ENCODE measurements around the gene TMEM18.

TMEM18 gene

DNA sequence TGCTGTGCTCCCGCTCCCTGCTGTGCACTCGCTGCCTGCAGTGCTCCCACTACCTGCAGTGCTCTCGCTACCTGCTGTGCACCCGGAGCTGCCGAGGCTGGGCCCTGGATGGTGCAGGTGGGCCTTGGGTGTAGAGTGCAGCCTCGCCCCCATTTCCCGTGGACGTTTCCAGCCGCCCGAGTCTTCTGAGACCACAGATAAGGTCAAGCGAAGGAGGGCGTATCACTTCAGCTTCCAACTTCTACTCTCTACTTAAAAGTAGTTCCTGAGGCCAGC is 15.9 kb downstream of the TMEM18 start:
- Histone ChIP-seq H3K9me3 (replicated peaks in 1 of 2; ENCODE audit: control insufficient read depth in 2 of 2, insufficient read depth in 1 of 2, low read depth in 1 of 2, low read length in 2 of 2) (peaks cover 13 to 20% of the 10 kb centered on the region in 2 donors), H3K14ac (ENCODE audit: low read length) (peak overlapping the region; percentile 72), H3K4ac (ENCODE audit: low read length) (peak overlapping the region; percentile 5), H3K4me3 (ENCODE audit: low read length in 2 of 2) (no peak overlapping the region), H2BK120ac (ENCODE audit: low read depth, low read length) (peak overlapping the region; percentile 2), H3K36me3 (replicated peaks in 1 of 2; ENCODE audit: control insufficient read depth in 2 of 2, insufficient read depth in 2 of 2, low read length in 2 of 2) (peaks cover 11 to 29% of the 10 kb centered on the region in 2 donors), H2BK15ac (ENCODE audit: low read length) (no peak overlapping the region), H3K27me3 (ENCODE audit: control insufficient read depth in 3 of 3, insufficient read depth in 3 of 3, low read depth in 1 of 3, low read length in 3 of 3) (peaks cover 0 to 2% (median 0%) of the 10 kb centered on the region in 3 experiments), H2AFZ (ENCODE audit: low read length) (no peak overlapping the region), H3K23ac (ENCODE audit: low read depth, low read length, poor library complexity) (peak overlapping the region; percentile 92), H4K91ac (ENCODE audit: low read depth, low read length, poor library complexity) (no peak overlapping the region), H3K4me2 (ENCODE audit: insufficient read depth, low read length, poor library complexity, severe bottlenecking) (no peak overlapping the region), H3K79me1 (ENCODE audit: low read depth, low read length) (no peaks in the 10 kb centered on the region), H2AK5ac (ENCODE audit: low read depth, low read length) (peak overlapping the region; percentile 82), H3K18ac (ENCODE audit: low read length) (peak overlapping the region; percentile 93), H4K8ac (ENCODE audit: low read depth, low read length) (no peak overlapping the region), H2BK12ac (ENCODE audit: low read length) (peak overlapping the region; percentile 82), H2BK5ac (ENCODE audit: low read length) (no peak overlapping the region), H3K4me1 (ENCODE audit: control insufficient read depth in 2 of 2, insufficient read depth in 1 of 2, low read depth in 1 of 2, low read length in 2 of 2) (peaks cover 0 to 3% of the 10 kb centered on the region in 2 donors), H3K9ac (ENCODE audit: low read depth, low read length, poor library complexity) (peak overlapping the region; percentile 80), H3K27ac (replicated peaks; ENCODE audit: low read length) (no peak overlapping the region)
- no CpG with 5 or more reads among the region's 12 CpGs for WGBS, 2 donors (ENCODE audit: extremely low coverage in 2 of 2, insufficient read length in 2 of 2, insufficient replicate concordance in 1 of 2)
- no peak for DNase-seq (ENCODE audit: low spot score)

DNA sequence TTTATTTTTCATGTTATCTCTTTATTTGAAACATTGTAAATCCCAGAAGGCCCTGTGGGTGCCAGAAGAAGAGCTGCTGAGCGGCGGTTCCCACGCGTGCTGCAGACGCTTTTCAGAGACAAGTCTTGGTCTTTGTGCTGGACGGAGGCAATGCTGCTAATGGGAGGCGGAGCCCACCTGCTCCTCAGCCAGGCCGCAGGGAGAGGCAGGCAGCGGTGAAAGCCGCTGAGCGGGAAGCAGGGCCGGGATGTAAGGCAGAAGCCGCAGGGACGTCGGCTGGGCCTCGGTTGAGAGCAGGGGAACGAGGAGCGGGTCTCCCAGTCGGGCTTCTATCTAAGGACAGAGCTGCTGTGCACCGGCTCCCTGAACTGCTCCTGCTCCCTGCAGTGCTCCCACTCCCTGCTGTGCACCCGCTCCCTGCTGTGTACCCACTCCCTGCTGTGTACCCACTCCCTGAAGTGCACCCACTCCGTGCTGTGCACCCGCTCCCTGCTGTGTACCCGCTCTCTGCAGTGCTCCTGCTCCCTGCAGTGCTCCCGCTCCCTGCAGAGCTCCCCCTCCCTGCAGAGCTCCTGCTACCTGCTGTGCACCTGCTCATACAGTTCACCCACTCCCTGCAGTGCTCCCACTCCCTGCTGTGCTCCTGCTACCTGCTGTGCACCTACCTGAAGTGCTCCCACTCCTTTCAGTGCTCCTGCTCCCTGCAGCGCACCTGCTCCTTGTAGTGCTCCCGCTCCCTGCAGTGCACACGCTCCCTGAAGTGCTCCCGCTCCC is 16.4 kb downstream of the TMEM18 start:
- Histone ChIP-seq H3K36me3 (replicated peaks in 1 of 2; ENCODE audit: control insufficient read depth in 2 of 2, insufficient read depth in 2 of 2, low read length in 2 of 2) (peaks cover 5 to 23% of the 10 kb centered on the region in 2 donors), H2BK15ac (ENCODE audit: low read length) (no peak overlapping the region), H3K4me1 (ENCODE audit: control insufficient read depth in 2 of 2, insufficient read depth in 1 of 2, low read depth in 1 of 2, low read length in 2 of 2) (peaks cover 0 to 3% of the 10 kb centered on the region in 2 donors), H2BK120ac (ENCODE audit: low read depth, low read length) (peak overlapping the region; percentile 2), H3K79me1 (ENCODE audit: low read depth, low read length) (no peaks in the 10 kb centered on the region), H3K18ac (ENCODE audit: low read length) (peak overlapping the region; percentile 93), H2AK5ac (ENCODE audit: low read depth, low read length) (peak overlapping the region; percentile 82), H3K9ac (ENCODE audit: low read depth, low read length, poor library complexity) (peak overlapping the region; percentile 80), H2BK12ac (ENCODE audit: low read length) (peak overlapping the region; percentile 82), H3K27ac (replicated peaks; ENCODE audit: low read length) (no peak overlapping the region), H4K91ac (ENCODE audit: low read depth, low read length, poor library complexity) (peak overlapping the region; percentile 50), H3K9me3 (replicated peaks in 1 of 2; ENCODE audit: control insufficient read depth in 2 of 2, insufficient read depth in 1 of 2, low read depth in 1 of 2, low read length in 2 of 2) (peaks cover 7 to 15% of the 10 kb centered on the region in 2 donors), H2BK5ac (ENCODE audit: low read length) (no peak overlapping the region), H3K27me3 (ENCODE audit: control insufficient read depth in 3 of 3, insufficient read depth in 3 of 3, low read depth in 1 of 3, low read length in 3 of 3) (peaks cover 0 to 2% (median 0%) of the 10 kb centered on the region in 3 experiments), H3K23ac (ENCODE audit: low read depth, low read length, poor library complexity) (peak overlapping the region; percentile 92), H4K8ac (ENCODE audit: low read depth, low read length) (no peak overlapping the region), H3K14ac (ENCODE audit: low read length) (peak overlapping the region; percentile 72), H2AFZ (ENCODE audit: low read length) (peak overlapping the region; percentile 53), H3K4me3 (ENCODE audit: low read length in 2 of 2) (peak overlapping the region in 1 of 2 donors; percentile 12), H3K4ac (ENCODE audit: low read length) (peak overlapping the region; percentile 5), H3K4me2 (ENCODE audit: insufficient read depth, low read length, poor library complexity, severe bottlenecking) (no peak overlapping the region)
- DNase-seq (ENCODE audit: low spot score), result no peak
- no CpG with 5 or more reads among the region's 29 CpGs for WGBS, 2 donors (ENCODE audit: extremely low coverage in 2 of 2, insufficient read length in 2 of 2, insufficient replicate concordance in 1 of 2)

GRCh38 chr2:660029-660428 is 17.2 kb downstream of the TMEM18 start:
- WGBS, 2 donors (ENCODE audit: extremely low coverage in 2 of 2, insufficient read length in 2 of 2, insufficient replicate concordance in 1 of 2), result no CpG with 5 or more reads among the region's 12 CpGs
- H3K9me3 ChIP-seq (replicated peaks in 1 of 2; ENCODE audit: control insufficient read depth in 2 of 2, insufficient read depth in 1 of 2, low read depth in 1 of 2, low read length in 2 of 2), result peaks cover 3 to 8% of the 10 kb centered on the region in 2 donors
- H3K23ac ChIP-seq (ENCODE audit: low read depth, low read length, poor library complexity), result no peak overlapping the region
- no peaks in the 10 kb centered on the region for H3K79me1 ChIP-seq (ENCODE audit: low read depth, low read length)
- no peak overlapping the region for H3K4ac ChIP-seq (ENCODE audit: low read length)
- H2AFZ ChIP-seq (ENCODE audit: low read length), result no peak overlapping the region
- H3K18ac ChIP-seq (ENCODE audit: low read length), result peak overlapping the region; percentile 31
- H2AK5ac ChIP-seq (ENCODE audit: low read depth, low read length), result no peak overlapping the region
- no peak overlapping the region for H3K9ac ChIP-seq (ENCODE audit: low read depth, low read length, poor library complexity)
- H3K4me2 ChIP-seq (ENCODE audit: insufficient read depth, low read length, poor library complexity, severe bottlenecking), result no peak overlapping the region
- no peak overlapping the region for H4K8ac ChIP-seq (ENCODE audit: low read depth, low read length)
- no peak overlapping the region for H4K91ac ChIP-seq (ENCODE audit: low read depth, low read length, poor library complexity)
- H2BK12ac ChIP-seq (ENCODE audit: low read length), result no peak overlapping the region
- H2BK5ac ChIP-seq (ENCODE audit: low read length), result no peak overlapping the region
- no peak overlapping the region for H2BK120ac ChIP-seq (ENCODE audit: low read depth, low read length)
- peaks cover 0 to 20% of the 10 kb centered on the region in 2 donors for H3K36me3 ChIP-seq (replicated peaks in 1 of 2; ENCODE audit: control insufficient read depth in 2 of 2, insufficient read depth in 2 of 2, low read length in 2 of 2)
- peaks cover 0 to 2% (median 0%) of the 10 kb centered on the region in 3 experiments for H3K27me3 ChIP-seq (ENCODE audit: control insufficient read depth in 3 of 3, insufficient read depth in 3 of 3, low read depth in 1 of 3, low read length in 3 of 3)
- no peak overlapping the region for H2BK15ac ChIP-seq (ENCODE audit: low read length)
- peaks cover 0 to 3% of the 10 kb centered on the region in 2 donors for H3K4me1 ChIP-seq (ENCODE audit: control insufficient read depth in 2 of 2, insufficient read depth in 1 of 2, low read depth in 1 of 2, low read length in 2 of 2)
- no peak overlapping the region for H3K27ac ChIP-seq (replicated peaks; ENCODE audit: low read length)
- DNase-seq (ENCODE audit: low spot score), result no peak
- no peak overlapping the region for H3K4me3 ChIP-seq (ENCODE audit: low read length in 2 of 2)
- H3K14ac ChIP-seq (ENCODE audit: low read length), result no peak overlapping the region

DNA sequence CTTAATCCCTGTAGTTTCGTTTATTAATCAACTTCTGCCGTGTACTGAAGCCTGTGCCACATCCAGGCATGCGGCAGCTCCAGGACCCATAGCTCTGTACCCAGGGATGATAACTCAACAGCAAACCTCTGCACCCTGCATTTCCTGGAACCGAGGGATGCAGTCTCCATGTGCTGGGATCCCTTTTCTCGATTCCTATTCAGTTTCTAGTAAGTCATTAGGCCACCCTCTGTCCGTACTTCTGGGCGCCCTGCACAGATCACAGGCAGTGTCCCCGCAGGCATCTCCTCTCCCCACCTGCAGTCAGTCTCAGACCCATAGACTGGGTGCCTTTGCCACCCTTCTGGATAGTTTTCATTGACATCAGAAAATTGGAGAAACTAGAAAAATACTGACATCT is 18.8 kb downstream of the TMEM18 start:
- DNase-seq (ENCODE audit: low spot score), result no peak
- Histone ChIP-seq H3K9ac (ENCODE audit: low read depth, low read length, poor library complexity) (no peak overlapping the region), H3K4ac (ENCODE audit: low read length) (no peak overlapping the region), H4K91ac (ENCODE audit: low read depth, low read length, poor library complexity) (no peak overlapping the region), H3K4me3 (ENCODE audit: low read length in 2 of 2) (no peak overlapping the region), H3K18ac (ENCODE audit: low read length) (no peak overlapping the region), H3K27me3 (ENCODE audit: control insufficient read depth in 3 of 3, insufficient read depth in 3 of 3, low read depth in 1 of 3, low read length in 3 of 3) (peaks cover 0 to 2% (median 0%) of the 10 kb centered on the region in 3 experiments), H2BK5ac (ENCODE audit: low read length) (no peak overlapping the region), H2AK5ac (ENCODE audit: low read depth, low read length) (no peak overlapping the region), H4K8ac (ENCODE audit: low read depth, low read length) (no peak overlapping the region), H3K27ac (replicated peaks; ENCODE audit: low read length) (no peak overlapping the region), H2BK12ac (ENCODE audit: low read length) (no peak overlapping the region), H2BK120ac (ENCODE audit: low read depth, low read length) (no peak overlapping the region), H2AFZ (ENCODE audit: low read length) (no peak overlapping the region), H3K9me3 (replicated peaks in 1 of 2; ENCODE audit: control insufficient read depth in 2 of 2, insufficient read depth in 1 of 2, low read depth in 1 of 2, low read length in 2 of 2) (peaks cover 0 to 2% of the 10 kb centered on the region in 2 donors), H3K4me1 (ENCODE audit: control insufficient read depth in 2 of 2, insufficient read depth in 1 of 2, low read depth in 1 of 2, low read length in 2 of 2) (peaks cover 0 to 3% of the 10 kb centered on the region in 2 donors), H3K79me1 (ENCODE audit: low read depth, low read length) (no peaks in the 10 kb centered on the region), H3K4me2 (ENCODE audit: insufficient read depth, low read length, poor library complexity, severe bottlenecking) (no peak overlapping the region), H3K23ac (ENCODE audit: low read depth, low read length, poor library complexity) (no peak overlapping the region), H2BK15ac (ENCODE audit: low read length) (no peak overlapping the region), H3K14ac (ENCODE audit: low read length) (no peak overlapping the region), H3K36me3 (replicated peaks in 1 of 2; ENCODE audit: control insufficient read depth in 2 of 2, insufficient read depth in 2 of 2, low read length in 2 of 2) (peaks cover 0 to 4% of the 10 kb centered on the region in 2 donors)
- WGBS, 2 donors (ENCODE audit: extremely low coverage in 2 of 2, insufficient read length in 2 of 2, insufficient replicate concordance in 1 of 2), result no CpG with 5 or more reads among the region's 8 CpGs

All from neuronal stem cell (in vitro differentiated cells).